Measurements from ENCODE around the gene FRRS1. TPM values are rescaled to one million over a fixed set of nuclear protein-coding genes. Genes with fewer than 3 reads are reported as not detected.

Gene FRRS1
- total RNA-seq, 4 donors from 2014 or later, result 2.5 to 4.4 (median 3.4) TPM

- no peaks in the 10 kb centered on the region for H3K9me3 ChIP-seq
- TF ChIP-seq POLR2A (IDR thresholded peaks at IDR 0.05) (no peak), EP300 (IDR thresholded peaks at IDR 0.05) (no peak), CTCF (IDR thresholded peaks at IDR 0.05) (no peak)
- no peak overlapping the region for H3K4me3 ChIP-seq
- no peak overlapping the region for H3K27ac ChIP-seq
- peaks cover 0 to 12% (median 0%) of the 10 kb centered on the region in 3 donors for H3K36me3 ChIP-seq
- H3K4me1 ChIP-seq, result peaks cover 0 to 41% (median 21%) of the 10 kb centered on the region in 4 donors
- H3K27me3 ChIP-seq, result no peaks in the 10 kb centered on the region
- 66 to 78% methylated on average over 1 of the region's 1 CpG for WGBS, 2 donors
- DNase-seq (ENCODE audit: low spot score in 2 of 2), result no peak
These were observed 101.2 kb downstream of the FRRS1 start for GRCh38 chr1:99665212-99665611.

DNA sequence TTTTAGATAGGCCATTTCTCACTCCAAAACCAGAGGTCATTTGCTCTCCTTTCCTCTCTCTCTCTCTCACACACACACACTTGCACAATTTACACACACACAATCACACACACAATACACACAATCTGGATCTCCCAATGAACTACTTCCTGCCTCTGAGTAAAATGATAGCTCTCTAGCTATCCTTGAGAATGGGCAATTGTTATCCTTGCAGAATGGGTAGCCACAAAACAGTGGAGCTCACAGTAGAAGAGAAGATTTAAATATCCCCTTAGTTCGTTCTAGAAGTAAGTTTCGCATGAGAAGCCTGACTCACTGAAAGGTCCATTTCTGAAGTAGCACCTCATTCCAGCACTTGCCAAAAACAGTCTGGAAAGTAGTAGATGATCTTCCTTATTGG lies 102.9 kb downstream of the FRRS1 start:
- H3K36me3 ChIP-seq, result peaks cover 0 to 2% (median 0%) of the 10 kb centered on the region in 3 donors

DNA sequence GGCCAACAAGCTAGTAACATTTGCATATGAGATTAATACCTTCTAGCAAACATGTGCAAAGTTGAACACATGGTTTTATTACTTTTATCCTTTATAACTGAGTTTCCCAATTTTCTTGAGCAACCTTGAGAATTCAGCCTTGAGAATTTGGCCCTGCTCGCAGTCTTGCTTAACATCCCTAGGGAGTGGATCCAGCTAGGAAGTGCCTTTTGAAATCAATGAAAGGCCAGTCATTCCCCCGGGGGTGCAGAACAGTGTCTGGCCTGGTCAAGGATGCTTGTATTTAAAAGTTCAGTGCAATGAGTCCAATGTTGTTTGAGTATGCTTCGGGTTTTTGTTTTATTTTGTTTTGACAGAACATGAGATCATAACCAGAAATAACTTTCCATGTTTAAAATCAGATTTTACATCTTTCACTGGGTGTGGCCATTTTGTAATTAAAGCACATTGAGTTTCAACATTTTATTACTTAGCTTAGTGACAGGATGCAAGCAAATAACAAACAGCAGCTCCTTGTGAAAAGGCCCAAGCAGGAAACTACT lies 103.8 kb downstream of the FRRS1 start:
- WGBS, 2 donors, result 14 to 15% methylated on average over 3 of the region's 3 CpGs

More for the DNA sequence above, 102.9 kb downstream of the FRRS1 start:
- WGBS, 2 donors, result 63% methylated on average over 2 of the region's 2 CpGs
- Histone ChIP-seq H3K27ac (peak overlapping the region in 2 of 4 donors; percentile 83), H3K4me3 (no peak overlapping the region), H3K27me3 (no peaks in the 10 kb centered on the region), H3K4me1 (peaks cover 0 to 55% (median 21%) of the 10 kb centered on the region in 4 donors), H3K9me3 (no peaks in the 10 kb centered on the region)
- DNase-seq (ENCODE audit: low spot score in 2 of 2), result no peak
- TF ChIP-seq POLR2A (IDR thresholded peaks at IDR 0.05) (no peak), EP300 (IDR thresholded peaks at IDR 0.05) (no peak), CTCF (IDR thresholded peaks at IDR 0.05) (no peak)

DNA sequence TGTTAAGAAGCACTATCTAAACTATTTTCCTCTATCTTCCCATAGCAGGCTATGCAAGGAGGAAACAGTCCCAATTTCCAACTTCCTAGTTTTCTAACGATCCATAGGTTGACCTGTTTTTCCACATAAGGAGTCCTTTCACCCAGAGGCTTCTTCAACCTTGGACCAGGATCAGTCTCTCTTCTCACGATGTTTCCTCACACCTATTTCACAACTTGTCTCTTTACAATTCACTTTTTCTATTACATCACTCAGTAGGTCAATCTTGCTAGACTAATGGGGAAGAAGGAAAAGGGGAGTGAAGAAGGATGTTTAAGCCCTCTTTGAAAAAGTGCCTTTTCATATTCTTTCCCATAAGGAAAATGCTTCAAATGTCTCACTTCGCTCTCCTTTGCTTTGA lies 104.7 kb downstream of the FRRS1 start:
- Histone ChIP-seq H3K27ac (peak overlapping the region; percentile 8 to 83 (median 54)), H3K4me3 (no peak overlapping the region), H3K9me3 (no peaks in the 10 kb centered on the region), H3K36me3 (no peaks in the 10 kb centered on the region), H3K4me1 (peaks cover 0 to 55% (median 21%) of the 10 kb centered on the region in 4 donors), H3K27me3 (no peaks in the 10 kb centered on the region)
- TF ChIP-seq POLR2A (IDR thresholded peaks at IDR 0.05), result no peak
- peak in 1 of 2 donors; percentile 64 for TF ChIP-seq EP300 (IDR thresholded peaks at IDR 0.05)
- 75 to 82% methylated on average over 3 of the region's 3 CpGs for WGBS, 2 donors
- no peak for DNase-seq (ENCODE audit: low spot score in 2 of 2)

More for the DNA sequence above, 103.8 kb downstream of the FRRS1 start:
- DNase-seq (ENCODE audit: low spot score in 2 of 2), result peak; percentile 69 to 86
- no peaks in the 10 kb centered on the region for H3K27me3 ChIP-seq
- no peaks in the 10 kb centered on the region for H3K9me3 ChIP-seq
- peaks cover 0 to 55% (median 21%) of the 10 kb centered on the region in 4 donors for H3K4me1 ChIP-seq
- H3K36me3 ChIP-seq, result no peaks in the 10 kb centered on the region
- H3K4me3 ChIP-seq, result no peak overlapping the region
- no peak for TF ChIP-seq POLR2A (IDR thresholded peaks at IDR 0.05)
- no peak for TF ChIP-seq CTCF (IDR thresholded peaks at IDR 0.05)
- TF ChIP-seq EP300 (IDR thresholded peaks at IDR 0.05), result peak in 1 of 2 donors; percentile 97
- H3K27ac ChIP-seq, result peak overlapping the region in 3 of 4 donors; percentile 40 to 83 (median 83)

DNA sequence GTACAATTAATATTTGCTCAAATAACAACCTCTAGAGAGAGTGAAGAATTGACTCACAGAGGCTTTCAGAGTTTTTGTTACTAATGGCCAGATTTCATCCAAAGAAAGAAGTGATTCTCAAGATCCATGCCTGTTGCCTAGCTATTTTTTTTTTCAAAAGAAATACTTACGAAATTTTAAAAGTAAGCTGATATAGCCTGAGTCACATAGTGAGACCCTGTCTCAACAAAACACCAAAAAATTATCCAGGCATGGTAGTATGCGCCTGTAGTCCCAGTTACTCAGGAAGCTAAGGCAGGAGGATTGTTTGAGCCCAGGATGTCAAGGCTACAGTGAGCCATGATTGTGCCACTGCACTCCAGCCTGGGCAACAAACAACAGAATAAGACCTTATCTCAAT lies 105.9 kb downstream of the FRRS1 start:
- TF ChIP-seq POLR2A (IDR thresholded peaks at IDR 0.05), result no peak
- TF ChIP-seq CTCF (IDR thresholded peaks at IDR 0.05), result no peak
- TF ChIP-seq EP300 (IDR thresholded peaks at IDR 0.05), result no peak
- H3K9me3 ChIP-seq, result no peaks in the 10 kb centered on the region
- H3K4me3 ChIP-seq, result no peak overlapping the region
- peak overlapping the region in 2 of 4 donors; percentile 83 for H3K27ac ChIP-seq
- H3K36me3 ChIP-seq, result no peaks in the 10 kb centered on the region
- WGBS, 2 donors, result 81 to 89% methylated on average over 2 of the region's 2 CpGs
- H3K4me1 ChIP-seq, result peaks cover 0 to 55% (median 21%) of the 10 kb centered on the region in 4 donors
- DNase-seq (ENCODE audit: low spot score in 2 of 2), result no peak
- H3K27me3 ChIP-seq, result no peaks in the 10 kb centered on the region
